H1 (cell line): Measurements from ENCODE around the gene TMEM40. TPM values are rescaled to one million over a fixed set of nuclear protein-coding genes. Genes with fewer than 3 reads are reported as not detected.

Source experiments
- BRCA1 ChIP-seq: IDR thresholded peaks from 2 replicates; pipeline ENCODE4 v1.6.1; 2012; ENCODE audit warnings: low read depth, low read length, improper control_type of control experiment
- CBX8 ChIP-seq: fragments of 300-800, 300-1000 bp; sonication (generic); IDR thresholded peaks from 2 replicates; pipeline ENCODE4 v1.7.1; 2016; ENCODE audit warnings: low read depth, low read length, borderline replicate concordance
- CEBPB ChIP-seq: IDR thresholded peaks from 2 replicates; pipeline ENCODE4 v1.6.1; 2012; ENCODE audit warnings: low read depth, low read length
- CHD7 ChIP-seq: fragments of 300-600 bp; sonication (generic); IDR thresholded peaks from 2 replicates; pipeline ENCODE4 v1.7.1; 2012; ENCODE audit warnings: low read length, moderate library complexity, mild to moderate bottlenecking, inconsistent platforms; ENCODE audit not compliant: insufficient replicate concordance
- EP300 ChIP-seq, 2 experiments: IDR thresholded peaks; 1 replicate in 1 of 2; 2 replicates in 1 of 2; pipeline ENCODE4 v1.6.1; 2011 to 2012; ENCODE audit warnings: low read depth in 2 of 2, low read length in 2 of 2, mild to moderate bottlenecking in 2 of 2, borderline replicate concordance in 1 of 2, inconsistent platforms in 1 of 2, moderate library complexity in 1 of 2
- TAF7 ChIP-seq: optimal IDR thresholded peaks from 2 replicates; pipeline ENCODE3; 2011; ENCODE audit warnings: low read depth, mild to moderate bottlenecking, inconsistent platforms, low read length, moderate library complexity, borderline replicate concordance
- TEAD4 ChIP-seq: IDR thresholded peaks from 2 replicates; pipeline ENCODE4 v1.6.1; 2012; ENCODE audit warnings: low read depth, low read length, inconsistent platforms, mixed read lengths
- polyA plus RNA-seq, 7 experiments: library from polyadenylated mRNA; depleted of rRNA in 3 of 7; stranded (reverse) in 5 of 7; unstranded in 2 of 7; fragments of >200 nt in 5 of 7; fragments of 200-250 nt in 2 of 7; gene quantifications; 1 replicate in 5 of 7; 2 replicates in 1 of 7; 4 replicates in 1 of 7; pipeline versions ENCODE4 v1.2.1 to v1.2.3, GENCODE V29; 2011 to 2013; ENCODE audit warnings: missing spikeins in 2 of 7, mixed read lengths in 2 of 7
- total RNA-seq: library from RNA; stranded (reverse); fragmentation: NEBNext Ultra II Directional; extraction: Animal tissue kit (Norgen Biotek cat#: 25700); gene quantifications from 2 replicates; pipeline ENCODE4 v1.2.1, GENCODE V29; 2021

Gene TMEM40
- total and polyA plus RNA-seq, 2 of the 8 experiments (the other 6 are each of a cell fraction or from before 2014, with no cell fraction given): 0.18 TPM; not detected in 1

- TF ChIP-seq CEBPB (no peak), EP300 (IDR thresholded peaks at IDR 0.05; ENCODE audit: borderline replicate concordance in 1 of 2, low read depth in 2 of 2, low read length in 2 of 2) (no peak), TAF7 (no peak), CBX8 (no peak), CHD7 (no peak), BRCA1 (no peak), TEAD4 (no peak)
Observed at GRCh38 chr3:12751571-12751970, 7.5 kb downstream of the TMEM40 start (continued).
